Tibial artery (tissue), 4 donors: ENCODE measurements around the gene CTIF.

Experiments
- DNase-seq, 2 donors: peaks; one replicate each; pipeline ENCODE4 v3.0.0-alpha.2; 2019
- H3K27ac ChIP-seq, 2 donors: fragments of 200-600 bp; sonication (generic) in 1 of 2; 1 replicate in 1 of 2; 2 replicates in 1 of 2; pipeline ENCODE4 v1.5.1; 2018 to 2019; ENCODE audit warnings: mild to moderate bottlenecking in 1 of 2
- H3K27me3 ChIP-seq, 2 donors: fragments of 200-600 bp; sonication (generic) in 1 of 2; one replicate each; pipeline versions ENCODE4 v1.5.1 to v1.6.0; 2016 to 2019
- H3K36me3 ChIP-seq, 3 donors: fragments of 200-600 bp; sonication (generic) in 2 of 3; one replicate each; pipeline ENCODE4 v1.5.1; 2016 to 2019; ENCODE audit warnings: mild to moderate bottlenecking in 2 of 3
- H3K4me1 ChIP-seq, 4 donors: fragments of 200-600 bp; sonication (generic) in 2 of 4; 1 replicate in 3 of 4; 2 replicates in 1 of 4; pipeline ENCODE4 v1.5.1; 2016 to 2019
- H3K4me3 ChIP-seq, 2 donors: fragments of 200-600 bp; sonication (generic) in 1 of 2; 1 replicate in 1 of 2; 2 replicates in 1 of 2; pipeline ENCODE4 v1.5.1; 2018 to 2019; ENCODE audit warnings: mild to moderate bottlenecking in 2 of 2
- H3K9me3 ChIP-seq, 3 donors: fragments of 200-600 bp; sonication (generic) in 1 of 3; one replicate each; pipeline ENCODE4 v1.5.1; 2016 to 2019
- intact Hi-C: fragments of 100-400 bp; cut with DNase I; formaldehyde crosslinking; loops from one replicate; pipeline ENCODE4 v1.15.0; 2023; ENCODE audit warnings: low total_unique reads
- TF ChIP-seq, protein P1 (sequence below), 2 experiments: fragments of 200-600 bp in 1 of 2; fragments of 450-650 bp in 1 of 2; IDR thresholded peaks; one replicate each; pipeline ENCODE4 v1.5.1; 2017 to 2019; ENCODE audit warnings: antibody characterized with exemption in 2 of 2, mild to moderate bottlenecking in 1 of 2, moderate library complexity in 1 of 2

The CTIF gene

DNA sequence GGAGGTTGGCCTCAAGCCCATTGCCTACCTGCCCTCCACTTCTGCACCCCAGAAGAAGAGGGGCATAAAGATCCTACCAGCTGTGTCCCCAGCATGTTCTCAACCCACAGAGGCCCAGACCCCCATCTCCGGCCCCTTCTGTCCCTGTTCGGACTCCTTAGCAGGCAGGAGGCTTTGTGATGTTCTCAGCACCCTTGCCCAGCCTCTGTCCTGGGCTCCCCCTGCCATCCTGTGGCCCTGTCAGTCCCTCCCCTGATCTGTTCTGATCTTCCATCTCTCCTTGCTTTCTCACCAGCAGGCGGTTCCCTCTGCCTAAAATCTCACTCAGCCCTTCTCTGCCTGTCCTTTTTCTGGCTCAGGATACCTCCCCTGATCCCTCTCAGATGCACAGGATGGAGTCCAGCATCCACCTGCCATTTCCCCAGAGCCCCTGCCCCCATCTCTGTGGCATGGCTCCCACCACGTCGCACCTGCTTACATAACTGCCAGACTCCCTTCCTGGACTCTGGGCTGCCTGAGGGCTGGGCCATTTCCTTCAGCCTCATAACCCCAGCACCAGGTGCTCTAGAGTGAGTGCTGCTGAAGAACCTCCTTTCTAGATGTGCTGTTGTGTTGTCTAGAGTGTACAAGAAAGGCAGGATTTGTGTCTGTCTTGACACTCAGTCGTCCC lies 134.0 kb downstream of the CTIF start:
- no peak overlapping the region for H3K4me3 ChIP-seq
- peaks cover 0 to 28% (median 20%) of the 10 kb centered on the region in 4 donors for H3K4me1 ChIP-seq
- H3K36me3 ChIP-seq = peaks cover 16 to 31% (median 25%) of the 10 kb centered on the region in 3 donors
- H3K27me3 ChIP-seq = no peaks in the 10 kb centered on the region
- H3K27ac ChIP-seq = no peak overlapping the region
- H3K9me3 ChIP-seq = peaks cover 0 to 8% (median 0%) of the 10 kb centered on the region in 3 donors
- intact Hi-C loops = loop anchor here (5.0 to 10.0 kb wide), 4 partner anchors 272 to 1124 kb away; no protein-coding TSS in a partner anchor
- peak in 1 of 2 donors; percentile 52 for DNase-seq
- TF ChIP-seq, protein P1, sequence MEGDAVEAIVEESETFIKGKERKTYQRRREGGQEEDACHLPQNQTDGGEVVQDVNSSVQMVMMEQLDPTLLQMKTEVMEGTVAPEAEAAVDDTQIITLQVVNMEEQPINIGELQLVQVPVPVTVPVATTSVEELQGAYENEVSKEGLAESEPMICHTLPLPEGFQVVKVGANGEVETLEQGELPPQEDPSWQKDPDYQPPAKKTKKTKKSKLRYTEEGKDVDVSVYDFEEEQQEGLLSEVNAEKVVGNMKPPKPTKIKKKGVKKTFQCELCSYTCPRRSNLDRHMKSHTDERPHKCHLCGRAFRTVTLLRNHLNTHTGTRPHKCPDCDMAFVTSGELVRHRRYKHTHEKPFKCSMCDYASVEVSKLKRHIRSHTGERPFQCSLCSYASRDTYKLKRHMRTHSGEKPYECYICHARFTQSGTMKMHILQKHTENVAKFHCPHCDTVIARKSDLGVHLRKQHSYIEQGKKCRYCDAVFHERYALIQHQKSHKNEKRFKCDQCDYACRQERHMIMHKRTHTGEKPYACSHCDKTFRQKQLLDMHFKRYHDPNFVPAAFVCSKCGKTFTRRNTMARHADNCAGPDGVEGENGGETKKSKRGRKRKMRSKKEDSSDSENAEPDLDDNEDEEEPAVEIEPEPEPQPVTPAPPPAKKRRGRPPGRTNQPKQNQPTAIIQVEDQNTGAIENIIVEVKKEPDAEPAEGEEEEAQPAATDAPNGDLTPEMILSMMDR (IDR thresholded peaks at IDR 0.05) = no peak

DNA sequence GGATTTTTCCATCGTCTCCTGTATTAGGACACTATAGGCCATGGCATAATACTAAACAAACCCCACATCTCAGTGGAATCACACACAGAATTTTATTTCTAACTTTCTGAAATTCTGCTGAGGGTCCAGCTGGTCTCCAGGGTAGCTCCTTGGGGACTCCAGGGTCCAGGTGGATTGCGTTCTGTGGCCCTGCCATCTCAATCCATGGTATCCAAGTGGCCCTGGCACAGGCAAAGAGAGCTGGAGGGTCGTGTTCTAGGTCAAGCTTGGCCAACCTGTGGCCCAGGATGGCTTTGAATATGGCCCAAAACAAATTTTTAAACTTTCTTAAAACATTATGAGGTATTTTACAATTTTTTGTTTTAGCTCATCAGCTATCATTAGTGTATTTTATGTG lies 134.6 kb downstream of the CTIF start:
- H3K4me1 ChIP-seq = peaks cover 0 to 35% (median 20%) of the 10 kb centered on the region in 4 donors
- intact Hi-C loops = loop anchor here (5.0 to 10.0 kb wide), 4 partner anchors 271 to 1124 kb away; no protein-coding TSS in a partner anchor
- H3K4me3 ChIP-seq = no peak overlapping the region
- no peak overlapping the region for H3K27ac ChIP-seq
- TF ChIP-seq, protein P1 (IDR thresholded peaks at IDR 0.05) = no peak
- H3K9me3 ChIP-seq = peaks cover 0 to 8% (median 0%) of the 10 kb centered on the region in 3 donors
- no peaks in the 10 kb centered on the region for H3K27me3 ChIP-seq
- peaks cover 16 to 25% (median 19%) of the 10 kb centered on the region in 3 donors for H3K36me3 ChIP-seq
- DNase-seq = no peak

DNA sequence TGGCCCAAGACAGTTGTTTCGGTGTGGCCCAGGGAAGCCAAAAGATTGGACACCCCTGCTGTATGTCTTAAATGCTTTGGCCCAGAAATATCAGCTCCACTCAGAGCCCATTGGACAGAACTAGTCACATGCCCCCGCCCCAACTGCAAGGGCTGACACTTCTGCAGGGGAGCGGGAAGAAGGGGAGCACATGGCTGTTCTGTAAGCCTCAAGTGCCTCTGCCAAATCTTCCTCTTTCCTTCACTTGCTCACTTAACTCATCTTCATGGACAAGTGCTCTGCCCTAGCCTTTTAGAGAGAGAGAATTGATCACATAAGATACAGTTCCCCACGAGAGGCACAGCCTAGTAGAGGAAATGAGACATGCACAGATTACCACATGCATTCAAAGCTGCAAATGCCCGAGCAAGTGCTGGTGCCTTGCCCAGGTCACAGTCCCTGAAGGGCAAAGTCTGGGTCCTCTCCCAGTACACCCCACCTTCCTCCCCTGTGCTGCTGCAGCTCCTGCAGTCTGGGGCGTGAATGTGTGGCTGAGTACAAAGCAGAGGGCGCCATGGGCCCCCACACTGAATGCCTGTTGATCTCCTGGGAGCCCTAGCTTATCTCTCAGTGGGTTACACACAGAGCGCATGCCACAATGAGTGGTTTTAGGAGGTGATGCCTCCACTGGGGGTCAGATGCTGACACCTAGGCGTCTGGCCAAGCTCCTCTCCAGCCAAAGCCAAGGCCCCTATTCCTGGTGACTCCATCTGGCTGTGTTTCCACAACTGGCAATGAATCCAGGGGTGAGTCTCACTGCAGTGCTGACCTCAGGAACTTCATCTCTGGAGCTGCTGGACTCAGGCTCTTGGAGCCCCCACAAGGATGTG lies 135.3 kb downstream of the CTIF start:
- H3K4me1 ChIP-seq = peaks cover 0 to 41% (median 26%) of the 10 kb centered on the region in 4 donors
- peaks cover 0 to 8% (median 0%) of the 10 kb centered on the region in 3 donors for H3K9me3 ChIP-seq
- intact Hi-C loops = loop anchor here (5.0 to 10.0 kb wide), 4 partner anchors 271 to 1123 kb away; no protein-coding TSS in a partner anchor
- no peak overlapping the region for H3K27ac ChIP-seq
- H3K27me3 ChIP-seq = no peaks in the 10 kb centered on the region
- H3K4me3 ChIP-seq = no peak overlapping the region
- TF ChIP-seq, protein P1 (IDR thresholded peaks at IDR 0.05) = no peak
- DNase-seq = peak in 1 of 2 donors; percentile 64
- peaks cover 16 to 19% (median 17%) of the 10 kb centered on the region in 3 donors for H3K36me3 ChIP-seq

DNA sequence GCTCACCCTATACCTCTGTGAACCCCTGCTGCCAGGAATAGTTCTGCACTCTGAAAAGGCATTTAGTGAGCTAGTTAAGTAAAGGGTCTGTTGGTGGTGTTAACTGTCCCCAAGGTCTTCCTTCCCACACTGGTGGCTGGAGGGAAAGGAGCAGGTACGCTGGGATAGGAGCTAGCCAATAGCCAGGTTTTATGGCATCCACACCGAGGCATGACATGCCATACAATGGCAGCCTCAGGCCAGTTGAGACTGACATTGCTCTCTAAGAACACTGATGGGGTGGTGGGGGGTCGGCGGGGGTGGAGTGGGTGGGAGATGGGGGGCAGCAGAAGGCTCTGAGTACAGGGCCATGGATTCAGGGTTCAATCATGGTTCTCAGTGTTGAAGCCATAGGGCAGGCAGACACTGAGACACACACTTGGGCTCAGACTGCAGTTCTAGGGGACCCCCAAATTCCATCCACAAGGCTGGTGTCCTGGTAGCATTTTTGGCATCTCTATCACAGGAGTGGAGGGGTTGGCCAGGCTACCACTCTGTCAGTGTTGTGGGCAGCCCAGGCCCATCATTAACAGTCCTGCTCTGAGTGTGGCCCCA lies 136.0 kb downstream of the CTIF start:
- DNase-seq = no peak
- TF ChIP-seq, protein P1 (IDR thresholded peaks at IDR 0.05) = no peak
- Histone ChIP-seq H3K4me3 (no peak overlapping the region), H3K27me3 (no peaks in the 10 kb centered on the region), H3K27ac (no peak overlapping the region), H3K4me1 (peaks cover 0 to 49% (median 33%) of the 10 kb centered on the region in 4 donors), H3K9me3 (peaks cover 0 to 8% (median 0%) of the 10 kb centered on the region in 3 donors), H3K36me3 (peaks cover 16 to 18% (median 17%) of the 10 kb centered on the region in 3 donors)
- intact Hi-C loops = loop anchor here (5.0 to 10.0 kb wide), 7 partner anchors 97 to 1122 kb away; partner anchors contain the start of gene C18orf32

DNA sequence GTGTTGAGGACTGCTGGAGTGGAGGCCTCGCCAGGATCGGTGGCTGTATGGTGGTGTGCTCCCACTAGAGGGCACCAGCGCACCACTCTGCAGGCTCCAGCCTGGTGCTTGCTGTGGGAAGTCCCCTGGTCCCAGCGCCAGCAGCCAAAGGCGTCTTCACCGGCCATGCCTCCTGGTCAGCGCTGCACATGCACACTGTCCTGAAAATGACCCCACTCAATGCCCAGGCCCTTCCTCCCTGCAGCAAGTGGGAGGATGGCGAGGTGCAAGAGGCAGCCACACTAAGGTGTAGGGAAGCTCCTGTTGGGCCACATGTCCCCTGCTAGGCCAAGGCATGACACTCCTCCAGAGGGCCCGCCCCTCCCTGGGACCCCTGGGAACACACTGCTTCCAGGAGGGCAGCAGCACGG lies 136.5 kb downstream of the CTIF start:
- intact Hi-C loops = loop anchor here (5.0 to 10.0 kb wide), 5 partner anchors 97 to 812 kb away; partner anchors contain the start of gene C18orf32
- peaks cover 0 to 8% (median 0%) of the 10 kb centered on the region in 3 donors for H3K9me3 ChIP-seq
- peak; percentile 83 to 94 for DNase-seq
- H3K4me1 ChIP-seq = peaks cover 0 to 54% (median 38%) of the 10 kb centered on the region in 4 donors
- H3K27me3 ChIP-seq = no peaks in the 10 kb centered on the region
- H3K27ac ChIP-seq = peak overlapping the region; percentile 85 to 97
- H3K4me3 ChIP-seq = no peak overlapping the region
- TF ChIP-seq, protein P1 (IDR thresholded peaks at IDR 0.05) = peak; percentile 94 to 96
- peaks cover 13 to 14% (median 13%) of the 10 kb centered on the region in 3 donors for H3K36me3 ChIP-seq
